DOHH2 (cell line): Measurements from ENCODE around the gene FKBP6.
"Not testable (repeated sequence)": the region's sequence is repeated elsewhere in the genome, so short reads cannot be mapped to it uniquely, and the experiment has no call there.

Experiments used
- EZH2phosphoT487 ChIP-seq: fragments of 200-600 bp; sonication (generic); IDR thresholded peaks from 2 replicates; pipeline ENCODE4 v1.6.1; 2017; ENCODE audit warnings: borderline replicate concordance, mild to moderate bottlenecking, antibody characterized with exemption, low read length, moderate library complexity, mixed read lengths
- TF ChIP-seq, protein P1 (sequence below): fragments of 200-600 bp; sonication (generic); IDR thresholded peaks from one replicate; pipeline ENCODE4 v1.5.1; 2014; ENCODE audit warnings: antibody characterized with exemption, mild to moderate bottlenecking, low read depth, low read length; ENCODE audit not compliant: poor library complexity, severe bottlenecking

GRCh38 chr7:73327922-73328321 is at the start of gene FKBP6, which contains the start of gene TRIM50:
- TF ChIP-seq, protein P1, sequence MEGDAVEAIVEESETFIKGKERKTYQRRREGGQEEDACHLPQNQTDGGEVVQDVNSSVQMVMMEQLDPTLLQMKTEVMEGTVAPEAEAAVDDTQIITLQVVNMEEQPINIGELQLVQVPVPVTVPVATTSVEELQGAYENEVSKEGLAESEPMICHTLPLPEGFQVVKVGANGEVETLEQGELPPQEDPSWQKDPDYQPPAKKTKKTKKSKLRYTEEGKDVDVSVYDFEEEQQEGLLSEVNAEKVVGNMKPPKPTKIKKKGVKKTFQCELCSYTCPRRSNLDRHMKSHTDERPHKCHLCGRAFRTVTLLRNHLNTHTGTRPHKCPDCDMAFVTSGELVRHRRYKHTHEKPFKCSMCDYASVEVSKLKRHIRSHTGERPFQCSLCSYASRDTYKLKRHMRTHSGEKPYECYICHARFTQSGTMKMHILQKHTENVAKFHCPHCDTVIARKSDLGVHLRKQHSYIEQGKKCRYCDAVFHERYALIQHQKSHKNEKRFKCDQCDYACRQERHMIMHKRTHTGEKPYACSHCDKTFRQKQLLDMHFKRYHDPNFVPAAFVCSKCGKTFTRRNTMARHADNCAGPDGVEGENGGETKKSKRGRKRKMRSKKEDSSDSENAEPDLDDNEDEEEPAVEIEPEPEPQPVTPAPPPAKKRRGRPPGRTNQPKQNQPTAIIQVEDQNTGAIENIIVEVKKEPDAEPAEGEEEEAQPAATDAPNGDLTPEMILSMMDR = not testable (repeated sequence)
- not testable (repeated sequence) for TF ChIP-seq EZH2phosphoT487
